ENCODE results near the gene SAMD13.

The SAMD13 gene

GRCh38 chr1:84344286-84344685 is 42.8 kb downstream of the SAMD13 start:
- DNase-seq (ENCODE audit: low read depth, low spot score) = no peak

DNA sequence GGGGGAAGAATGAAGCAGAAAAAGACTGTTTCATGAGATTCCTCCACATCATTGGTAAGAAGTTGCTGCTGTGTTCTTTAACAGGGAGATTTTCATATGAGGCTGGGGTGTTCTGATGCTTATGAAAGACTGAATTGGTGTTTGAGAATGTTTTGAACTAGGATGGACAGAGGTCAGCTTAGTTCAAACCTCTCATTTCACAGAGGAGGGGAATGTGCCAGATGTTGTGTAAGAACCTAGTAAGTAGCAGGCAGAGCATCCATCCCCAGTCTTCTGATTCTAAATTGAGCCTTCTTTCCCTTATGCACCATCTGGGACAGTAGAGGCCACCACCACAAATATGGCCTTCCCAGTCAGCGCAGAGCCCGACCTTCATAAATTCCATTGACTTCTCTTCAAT is 43.7 kb downstream of the SAMD13 start:
- DNase-seq (ENCODE audit: low read depth, low spot score) = no peak

- no peak for DNase-seq (ENCODE audit: low read depth, low spot score)
These were observed 45.9 kb downstream of the SAMD13 start for GRCh38 chr1:84347271-84347931.

GRCh38 chr1:84347932-84348555 is 46.5 kb downstream of the SAMD13 start:
- DNase-seq (ENCODE audit: low read depth, low spot score) = no peak

DNA sequence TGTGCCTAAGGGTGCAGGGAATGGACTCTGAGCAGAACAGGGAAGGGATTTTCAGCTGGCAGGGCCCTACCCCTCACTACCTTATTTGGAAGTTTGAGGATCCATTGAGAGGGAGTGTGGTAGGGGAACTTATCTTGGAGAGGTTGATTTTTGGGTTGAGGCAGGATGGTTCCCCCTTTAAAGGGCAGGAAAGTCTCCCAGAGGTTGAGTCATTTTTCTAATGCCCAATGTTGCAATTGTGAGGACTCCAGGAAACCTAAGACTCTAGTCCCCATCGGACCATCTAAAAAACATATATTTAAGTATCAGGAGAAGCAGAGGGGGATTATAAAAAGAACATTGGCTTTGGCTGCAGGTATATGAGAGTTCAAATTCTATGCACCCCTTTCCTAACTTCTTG is 47.3 kb downstream of the SAMD13 start:
- DNase-seq (ENCODE audit: low read depth, low spot score) = no peak

DNA sequence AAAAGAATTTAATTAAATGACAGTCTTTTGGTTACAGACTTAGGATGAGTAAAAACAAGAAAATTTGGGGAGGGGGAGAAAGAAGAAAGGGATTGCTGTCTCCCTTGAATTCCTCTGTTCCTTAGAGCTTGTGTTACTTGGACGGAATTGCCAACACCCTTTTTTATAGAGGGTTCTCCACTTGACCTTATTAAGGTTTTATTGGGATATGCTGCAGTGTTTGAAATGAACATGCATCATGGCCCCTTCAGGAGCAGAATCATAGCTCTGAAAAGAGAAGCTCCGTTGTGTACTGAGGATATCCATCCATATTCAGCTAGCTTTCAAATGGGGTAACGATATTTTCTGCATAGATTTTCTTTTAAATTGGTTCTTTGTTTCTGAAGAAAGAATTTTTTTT is 48.6 kb downstream of the SAMD13 start:
- no peak for DNase-seq (ENCODE audit: low read depth, low spot score)

DNA sequence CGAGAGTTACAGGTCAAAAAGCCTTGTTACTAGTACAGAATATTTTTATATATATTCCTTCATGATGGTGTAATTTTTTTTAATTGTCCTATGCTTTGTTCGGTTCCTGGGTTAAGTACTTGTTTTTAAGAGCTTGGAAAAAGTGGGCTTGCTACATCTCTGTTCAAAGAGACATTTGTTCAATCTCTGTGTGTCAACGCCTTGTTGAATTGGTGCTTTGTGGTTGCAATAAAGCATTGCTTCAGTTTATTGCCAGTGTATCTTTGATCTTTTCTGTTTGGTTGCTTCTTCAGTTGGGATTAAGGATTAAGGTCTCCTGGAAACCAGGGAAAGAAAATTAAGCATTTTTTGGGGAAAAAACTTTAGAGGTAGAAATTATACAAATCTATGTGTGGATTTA is 49.0 kb downstream of the SAMD13 start:
- DNase-seq (ENCODE audit: low read depth, low spot score) = no peak

DNA sequence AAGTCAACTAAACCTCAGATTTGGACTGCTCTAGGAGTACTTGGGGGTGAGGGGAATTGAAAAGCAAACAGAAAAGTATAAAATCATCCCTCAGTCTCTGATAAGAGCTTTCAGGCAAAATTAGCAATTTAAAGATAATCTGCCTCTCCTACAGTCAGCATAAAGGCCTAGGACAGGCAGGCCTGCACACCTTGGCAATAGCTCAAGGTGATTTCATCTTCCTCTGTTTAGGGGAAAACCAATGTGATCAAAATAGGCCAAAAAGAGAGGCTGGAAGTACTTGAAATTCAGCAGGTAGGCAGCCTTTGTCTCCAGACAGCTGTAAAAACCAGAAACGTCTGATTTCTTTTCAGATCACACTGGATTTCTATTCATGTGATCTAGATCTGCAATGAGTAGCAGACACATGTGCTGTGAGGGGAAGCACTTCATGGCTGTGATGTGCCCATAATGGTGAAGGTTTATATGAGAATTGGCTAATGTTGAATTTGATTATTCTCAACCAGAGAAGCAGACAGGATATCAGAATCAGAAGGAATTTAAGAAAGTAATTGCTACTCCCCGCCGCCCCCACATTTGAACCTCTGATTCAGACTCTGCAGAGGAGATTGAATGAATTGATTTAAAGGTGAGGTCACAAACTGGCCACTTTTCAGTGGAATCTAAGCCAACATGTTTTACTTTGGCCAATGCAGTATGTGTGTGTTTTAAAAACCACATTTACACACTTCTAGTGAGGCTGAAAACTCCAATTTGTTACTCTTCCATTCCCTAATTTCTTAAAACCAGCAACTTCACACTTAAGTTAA is 51.0 kb downstream of the SAMD13 start:
- DNase-seq (ENCODE audit: low read depth, low spot score) = no peak

- DNase-seq (ENCODE audit: low read depth, low spot score) = no peak
These were observed 52.2 kb downstream of the SAMD13 start for GRCh38 chr1:84353695-84354094.

GRCh38 chr1:84355556-84355955 is 54.0 kb downstream of the SAMD13 start:
- DNase-seq (ENCODE audit: low read depth, low spot score) = no peak

- DNase-seq (ENCODE audit: low read depth, low spot score) = no peak
These were observed 55.4 kb downstream of the SAMD13 start for GRCh38 chr1:84356881-84357280.

DNA sequence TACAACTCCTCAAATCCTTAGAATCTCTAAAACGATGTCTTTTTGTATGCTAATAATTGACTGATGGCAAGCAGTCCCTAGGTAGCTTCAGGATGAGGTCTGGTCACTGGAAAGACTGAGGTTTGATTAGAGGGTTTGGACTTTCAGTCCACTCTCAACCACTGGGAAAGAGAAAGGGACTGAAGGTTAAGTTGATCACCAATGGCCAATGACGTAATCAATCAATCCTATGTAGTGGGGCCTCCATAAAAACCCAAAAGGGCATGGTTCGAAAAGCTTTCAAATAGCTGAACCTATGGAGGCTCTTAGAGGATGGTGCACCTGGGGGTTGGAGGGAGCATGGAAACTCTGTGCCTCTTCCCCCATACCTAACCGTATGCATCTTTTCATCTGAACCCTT is 57.2 kb downstream of the SAMD13 start:
- DNase-seq (ENCODE audit: low read depth, low spot score) = no peak

- DNase-seq (ENCODE audit: low read depth, low spot score) = no peak
These were observed 58.8 kb downstream of the SAMD13 start for GRCh38 chr1:84360316-84360715.

DNA sequence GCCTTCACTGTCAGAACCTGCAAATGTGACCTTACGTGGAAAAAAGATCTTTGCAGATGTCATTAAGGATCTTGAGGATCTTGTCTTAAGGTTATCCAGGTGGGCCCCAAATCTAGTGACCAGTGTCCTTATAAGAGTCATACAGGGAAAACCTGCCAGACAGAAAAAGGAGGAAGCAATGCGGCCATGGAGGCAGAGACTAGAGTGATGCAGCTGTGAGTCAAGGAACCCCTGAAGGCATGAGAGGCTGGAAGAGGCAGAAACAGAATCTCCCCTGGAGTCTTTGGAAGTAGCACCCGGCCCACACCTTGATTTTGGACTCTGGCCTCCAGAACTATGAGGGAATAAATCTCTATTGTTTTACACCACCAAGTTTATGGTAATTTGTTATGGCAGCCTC is 60.3 kb downstream of the SAMD13 start:
- DNase-seq (ENCODE audit: low read depth, low spot score) = no peak

DNA sequence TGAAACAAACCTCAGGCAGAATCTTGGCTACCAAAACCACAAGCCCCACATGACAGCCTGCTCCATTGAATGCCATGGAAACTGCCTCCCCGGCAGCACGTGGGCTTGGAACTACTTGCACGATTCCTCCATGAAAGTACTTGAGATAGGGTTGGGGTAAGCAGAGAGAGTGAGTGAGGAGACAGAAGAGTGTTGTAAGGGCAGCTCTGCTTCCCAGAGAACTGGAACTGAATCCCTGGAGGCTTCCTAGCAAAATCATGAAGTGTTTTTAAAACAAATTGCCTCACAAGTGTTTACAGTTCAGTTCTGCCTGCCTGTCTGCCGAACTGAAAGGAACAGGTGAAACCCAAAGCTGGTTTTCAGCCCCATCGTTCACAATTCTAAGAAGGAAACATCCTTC is 61.5 kb downstream of the SAMD13 start:
- no peak for DNase-seq (ENCODE audit: low read depth, low spot score)

DNA sequence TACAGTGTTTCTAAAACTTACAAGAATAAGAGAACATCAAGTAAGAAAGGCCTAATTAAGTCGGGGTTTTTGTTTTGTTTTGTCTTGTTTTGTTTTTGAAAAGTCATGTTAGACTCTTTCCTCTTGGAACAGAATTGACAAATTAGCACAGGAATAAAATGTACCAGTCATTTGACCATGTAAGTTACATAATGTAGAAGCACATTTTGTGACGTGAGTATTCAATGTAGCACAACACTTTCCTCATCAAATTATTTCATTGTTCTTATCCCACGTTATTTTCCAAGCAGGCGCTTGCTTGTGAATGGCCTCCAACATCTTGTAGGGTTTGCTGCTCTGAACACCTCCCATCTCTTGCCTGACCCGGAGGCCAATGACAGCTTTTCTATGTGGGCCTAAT is 62.1 kb downstream of the SAMD13 start:
- DNase-seq (ENCODE audit: low read depth, low spot score) = no peak

GRCh38 chr1:84365225-84366221 is 64.0 kb downstream of the SAMD13 start:
- no peak for DNase-seq (ENCODE audit: low read depth, low spot score)

DNA sequence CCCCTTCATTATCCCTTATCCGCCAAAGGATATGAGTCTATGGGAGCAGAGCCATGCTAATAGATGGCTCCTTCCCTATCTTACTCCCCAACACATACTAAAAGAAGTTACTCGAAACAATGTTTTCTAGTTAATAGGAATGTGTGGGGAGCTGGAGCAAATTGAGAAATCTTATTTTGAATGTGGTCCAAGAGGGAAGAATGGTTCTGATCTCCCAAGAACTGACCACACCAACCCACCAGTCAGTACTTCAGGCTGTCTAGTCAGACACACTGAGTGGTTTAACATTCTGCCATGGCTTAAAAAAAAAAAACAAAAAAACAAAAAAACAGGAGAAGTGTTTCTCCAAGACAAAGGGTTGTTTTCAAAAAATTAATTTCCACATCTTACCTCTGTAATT is 65.3 kb downstream of the SAMD13 start:
- no peak for DNase-seq (ENCODE audit: low read depth, low spot score)

- no peak for DNase-seq (ENCODE audit: low read depth, low spot score)
These were observed 65.7 kb downstream of the SAMD13 start for GRCh38 chr1:84367219-84367618.

DNA sequence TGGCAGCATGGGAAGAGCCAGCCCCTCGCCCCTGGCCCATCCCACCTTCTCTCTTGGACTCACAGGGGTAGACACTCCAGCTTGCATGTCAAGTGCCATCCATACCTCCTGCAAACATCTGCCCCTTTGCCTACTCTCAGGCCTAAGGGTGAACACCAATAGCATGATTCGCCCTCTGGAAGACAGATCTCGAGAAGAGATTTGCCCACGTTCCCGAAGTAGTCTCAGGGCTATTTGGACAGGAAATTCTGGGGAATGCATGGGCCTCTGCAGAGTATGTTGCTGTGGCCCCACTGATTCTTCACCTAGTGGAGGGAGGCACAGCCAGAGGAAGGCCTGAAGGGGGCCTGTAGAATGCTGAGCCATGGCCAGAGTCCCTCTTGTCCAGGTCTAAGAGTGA is 66.9 kb downstream of the SAMD13 start:
- no peak for DNase-seq (ENCODE audit: low read depth, low spot score)

- no peak for DNase-seq (ENCODE audit: low read depth, low spot score)
These were observed 68.8 kb downstream of the SAMD13 start for GRCh38 chr1:84370266-84370665.

Data from activated naive CD8-positive, alpha-beta T cell treated with anti-CD3 and anti-CD28 coated beads, Interleukin-2, amount 50 U/mL, for 16 hours (primary cell).